Ovary (tissue), 3 donors: ENCODE data around the gene CUL4A.

Experiments
- CTCF ChIP-seq, 3 donors: fragments of 450-650 bp in 2 of 3; fragments of 200-600 bp in 1 of 3; IDR thresholded peaks; one replicate each; pipeline versions ENCODE4 v1.5.1 to v1.8.0; 2016 to 2022; ENCODE audit warnings: antibody characterized with exemption in 3 of 3, mild to moderate bottlenecking in 1 of 3
- EP300 ChIP-seq: sonication (generic); formaldehyde crosslinking; IDR thresholded peaks from one replicate; pipeline ENCODE4 v1.6.1; 2017; ENCODE audit warnings: antibody characterized with exemption
- donor health status: DM: no; HTN: no; CAD: no.

DNA sequence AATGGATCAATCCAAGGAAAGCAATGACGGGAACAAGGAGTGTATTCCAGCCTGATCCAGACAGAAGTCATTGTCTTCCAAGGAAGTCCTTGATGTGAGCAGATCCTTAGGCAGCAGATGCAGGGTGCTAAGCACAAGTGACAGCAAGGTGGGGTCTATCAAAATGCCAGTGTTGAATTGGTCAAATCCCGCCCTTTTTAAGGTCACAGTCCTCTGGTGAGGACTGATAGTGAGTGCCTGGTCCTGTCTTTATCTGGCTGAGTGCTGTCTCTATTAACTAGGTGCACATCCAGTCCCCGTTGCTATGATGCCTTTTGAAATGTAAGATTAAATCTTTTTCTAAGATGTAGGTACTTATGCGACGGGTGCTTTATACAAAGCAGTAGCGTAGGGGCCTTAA, 86.4 kb downstream of the CUL4A start:
- TF ChIP-seq CTCF (IDR thresholded peaks at IDR 0.05) (no peak), EP300 (no peak)
